T-helper 2 cell (primary cell): ENCODE data around the gene PRRT2.
A peak's percentile ranks its signal among the peaks of the same experiment; 100 is the strongest.

ENCODE experiments used
- DNase-seq, 5 experiments: peaks; one replicate each; pipeline versions ENCODE4 v3.0.0 to v3.0.0-alpha.2; 2012 to 2022

Gene PRRT2

GRCh38 chr16:29835926-29836325 lies 23.9 kb downstream of the PRRT2 start:
- DNase-seq = no peak

DNA sequence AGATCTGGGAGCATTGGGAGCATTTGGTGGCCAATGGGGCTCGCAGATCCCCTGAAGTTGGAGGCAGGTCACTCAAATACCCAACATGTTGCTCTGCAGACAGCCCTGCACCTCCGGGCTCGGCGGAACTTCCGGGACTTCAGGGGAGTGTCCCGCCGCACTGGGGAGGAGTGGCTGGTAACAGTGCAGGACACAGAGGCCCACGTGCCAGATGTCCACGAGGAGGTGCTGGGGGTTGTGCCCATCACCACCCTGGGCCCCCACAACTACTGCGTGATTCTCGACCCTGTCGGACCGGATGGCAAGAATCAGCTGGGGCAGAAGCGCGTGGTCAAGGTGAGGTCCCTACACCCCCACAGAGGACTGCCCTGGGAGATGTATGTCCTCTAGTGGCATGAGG lies 24.6 kb downstream of the PRRT2 start:
- no peak for DNase-seq

DNA sequence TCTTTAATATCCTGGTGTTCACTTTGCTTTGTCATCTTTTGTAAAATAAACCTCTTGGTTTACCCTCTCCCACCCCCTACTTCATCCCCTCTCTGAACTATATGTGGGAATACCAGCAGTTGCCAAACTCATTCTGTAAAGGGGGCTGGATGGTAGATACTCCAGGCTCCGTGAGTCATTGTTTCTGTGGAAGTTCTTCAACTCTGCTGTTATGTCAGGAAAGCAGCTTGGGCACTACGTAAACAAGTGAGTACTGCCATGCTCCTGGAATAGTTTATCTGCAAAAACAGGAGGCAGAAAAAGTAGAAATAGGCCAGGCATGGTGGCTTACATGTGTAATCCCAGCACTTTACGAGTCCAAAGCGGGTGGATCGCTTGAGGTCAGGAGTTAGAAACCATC lies 25.8 kb downstream of the PRRT2 start:
- DNase-seq = no peak

DNA sequence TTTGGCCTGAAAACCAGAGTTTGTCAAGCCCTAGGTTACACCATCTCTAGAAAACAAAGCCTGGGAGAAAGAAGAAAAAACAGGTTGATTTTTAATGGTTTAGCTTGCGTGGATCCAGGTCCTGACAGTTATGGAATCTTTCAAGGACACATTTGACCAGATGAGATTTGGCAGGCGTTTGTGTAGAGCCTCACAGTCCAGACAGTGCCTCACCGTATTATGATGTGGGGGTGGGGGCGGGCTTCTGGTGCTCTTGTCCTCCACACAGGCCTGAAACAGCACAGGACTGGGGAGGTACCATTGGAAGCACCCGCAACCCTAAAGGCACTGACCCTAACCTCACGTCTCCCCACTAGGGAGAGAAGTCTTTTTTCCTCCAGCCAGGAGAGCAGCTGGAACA lies 27.8 kb downstream of the PRRT2 start:
- no peak for DNase-seq

DNA sequence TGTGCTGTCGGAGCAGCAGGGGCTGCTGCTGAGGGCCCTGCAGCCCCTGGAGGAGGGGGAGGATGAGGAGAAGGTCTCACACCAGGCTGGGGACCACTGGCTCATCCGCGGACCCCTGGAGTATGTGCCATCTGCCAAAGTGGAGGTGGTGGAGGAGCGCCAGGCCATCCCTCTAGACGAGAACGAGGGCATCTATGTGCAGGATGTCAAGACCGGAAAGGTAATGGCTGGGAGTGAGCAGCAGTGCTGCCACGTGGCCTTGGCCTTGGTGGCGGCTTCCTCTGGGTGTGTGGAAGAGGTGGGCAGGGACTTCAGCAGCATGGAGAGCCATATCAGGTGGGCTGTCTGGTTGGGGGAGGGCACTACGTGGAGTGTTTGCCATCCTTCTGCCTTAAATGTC lies 28.2 kb downstream of the PRRT2 start:
- DNase-seq = no peak

DNA sequence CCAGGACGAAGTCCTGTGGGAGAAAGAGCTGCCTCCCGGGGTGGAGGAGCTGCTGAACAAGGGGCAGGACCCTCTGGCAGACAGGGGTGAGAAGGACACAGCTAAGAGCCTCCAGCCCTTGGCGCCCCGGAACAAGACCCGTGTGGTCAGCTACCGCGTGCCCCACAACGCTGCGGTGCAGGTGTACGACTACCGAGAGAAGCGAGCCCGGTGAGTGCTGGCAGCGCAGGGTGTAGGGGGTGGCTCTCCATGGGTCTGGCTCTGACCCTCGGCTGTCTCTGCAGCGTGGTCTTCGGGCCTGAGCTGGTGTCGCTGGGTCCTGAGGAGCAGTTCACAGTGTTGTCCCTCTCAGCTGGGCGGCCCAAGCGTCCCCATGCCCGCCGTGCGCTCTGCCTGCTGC lies 29.6 kb downstream of the PRRT2 start:
- no peak for DNase-seq

DNA sequence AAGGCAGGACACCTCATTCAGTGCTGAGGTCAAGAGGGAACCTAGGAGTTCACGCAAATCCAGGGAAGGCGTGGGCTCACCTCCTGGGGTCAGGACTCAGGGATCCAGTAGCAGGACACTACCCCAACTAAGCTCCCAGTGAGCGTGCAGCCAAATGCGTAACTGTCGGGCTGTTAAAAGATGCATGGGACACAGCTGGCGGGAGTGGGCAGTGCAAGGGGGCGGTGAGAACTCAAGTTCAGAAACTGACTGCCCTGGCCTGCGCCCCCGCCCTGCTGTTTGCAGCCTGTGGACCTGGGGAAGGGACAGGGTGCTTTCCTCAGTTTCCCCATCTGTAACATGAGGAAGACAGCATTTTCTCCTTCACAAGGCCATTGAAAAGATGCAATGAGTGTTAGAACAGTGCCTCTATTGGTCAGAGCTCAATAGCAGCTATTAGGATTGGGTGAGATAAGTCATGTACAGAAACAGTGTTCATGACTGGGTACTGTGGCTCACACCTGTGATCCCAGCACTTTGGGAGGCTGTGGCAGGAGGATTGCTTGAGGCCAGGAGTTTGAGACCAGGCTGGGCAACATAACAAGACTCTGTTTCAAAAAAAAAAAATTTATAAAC lies 30.8 kb downstream of the PRRT2 start:
- no peak for DNase-seq

GRCh38 chr16:29843931-29844330 lies 31.9 kb downstream of the PRRT2 start:
- no peak for DNase-seq

- DNase-seq = no peak
Measured at GRCh38 chr16:29844575-29845331, 32.8 kb downstream of the PRRT2 start.

GRCh38 chr16:29845656-29846055 lies 33.7 kb downstream of the PRRT2 start:
- DNase-seq = no peak

GRCh38 chr16:29848420-29849297 lies 36.7 kb downstream of the PRRT2 start:
- peak; percentile 60 to 81 (median 72) for DNase-seq

GRCh38 chr16:29849505-29849904 lies 37.5 kb downstream of the PRRT2 start:
- DNase-seq = no peak

GRCh38 chr16:29850998-29851397 lies 39.0 kb downstream of the PRRT2 start:
- no peak for DNase-seq

DNA sequence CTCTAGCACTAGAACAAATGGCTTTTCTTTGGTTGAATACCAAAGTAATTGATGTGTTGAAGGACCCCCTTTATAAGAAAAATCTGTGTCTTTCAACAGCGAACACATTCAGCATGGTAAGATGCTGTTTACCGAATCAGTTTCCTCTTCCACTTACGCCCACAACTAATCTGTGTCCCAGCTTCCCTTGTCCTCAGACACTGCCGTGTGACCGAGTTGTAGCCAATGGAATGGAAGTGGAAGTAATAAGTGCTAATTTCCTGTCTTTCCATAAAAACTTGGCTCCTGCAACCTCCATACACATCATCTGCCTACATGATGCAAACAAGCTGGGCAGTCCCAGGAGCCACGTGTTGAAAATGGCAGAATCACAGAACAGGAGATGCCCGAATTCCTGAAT lies 40.7 kb downstream of the PRRT2 start:
- DNase-seq = no peak

GRCh38 chr16:29854520-29855100 lies 42.6 kb downstream of the PRRT2 start:
- no peak for DNase-seq

GRCh38 chr16:29857133-29857760 lies 45.3 kb downstream of the PRRT2 start:
- no peak for DNase-seq

GRCh38 chr16:29858149-29858849 lies 46.3 kb downstream of the PRRT2 start:
- no peak for DNase-seq

DNA sequence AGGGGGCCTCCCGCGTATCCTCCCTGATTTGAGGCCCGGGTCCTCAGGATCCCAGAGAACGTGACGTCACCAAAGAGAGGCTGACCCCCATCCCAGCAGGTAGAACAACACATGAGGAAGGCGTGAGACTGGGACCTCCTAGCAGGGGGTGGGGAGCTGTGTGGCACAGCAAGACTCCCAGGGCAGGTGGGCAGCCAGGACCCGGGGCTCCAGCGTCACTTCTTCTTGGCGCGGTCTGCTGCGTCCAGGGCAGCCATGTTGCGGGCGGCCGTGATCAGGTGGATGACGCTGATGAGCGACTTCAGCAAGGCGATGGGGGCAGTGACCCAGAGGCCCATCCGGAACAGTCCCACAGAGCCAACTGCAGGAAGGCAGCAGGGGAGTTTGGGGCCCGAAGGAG lies 47.0 kb downstream of the PRRT2 start:
- no peak for DNase-seq

- no peak for DNase-seq
Measured at GRCh38 chr16:29860218-29860617, 48.2 kb downstream of the PRRT2 start.

GRCh38 chr16:29862383-29862883 lies 50.4 kb downstream of the PRRT2 start:
- DNase-seq = no peak

DNA sequence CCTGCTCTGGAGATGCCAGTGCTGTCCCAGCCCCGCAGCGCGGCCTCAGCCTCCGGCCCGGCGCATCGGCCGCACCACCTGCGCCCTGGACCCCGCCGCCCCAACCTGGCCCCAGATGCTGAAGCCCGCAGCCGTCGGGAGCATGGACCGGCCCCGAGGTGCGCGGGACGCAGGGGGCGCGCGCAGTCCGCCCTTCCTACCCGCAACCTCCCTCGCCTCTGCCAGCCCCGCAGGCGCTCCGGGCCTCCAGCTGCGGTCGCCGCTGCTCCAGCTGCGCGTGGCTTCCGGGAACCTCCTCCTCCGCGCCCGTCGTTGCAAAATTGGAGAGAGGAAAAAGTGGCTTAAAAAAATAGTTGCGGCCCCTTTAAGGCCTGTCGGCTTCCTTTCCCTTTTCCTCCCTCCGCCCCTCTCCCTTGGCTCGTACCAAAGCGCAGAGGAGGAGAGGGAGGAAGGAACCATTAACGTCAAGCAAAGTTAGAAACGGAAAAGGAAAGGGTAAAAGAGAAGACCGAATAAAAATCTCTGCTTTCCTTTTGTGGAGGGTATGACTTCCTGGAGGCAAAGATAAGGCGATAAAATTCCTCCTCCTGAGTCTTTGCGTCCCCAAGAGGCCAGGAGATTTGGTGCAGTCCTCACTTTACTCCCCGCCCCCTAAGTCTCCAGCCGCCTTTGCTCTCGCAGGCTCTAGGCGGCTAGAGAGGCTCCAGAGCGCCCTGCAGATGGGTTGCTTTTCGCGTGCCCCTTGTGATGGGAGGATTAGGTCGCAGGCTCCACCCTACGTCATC lies 51.1 kb downstream of the PRRT2 start, which contains the start of gene CDIPT:
Gene CDIPT (minus strand): TSS at position 343 of the 785 bp plus-strand sequence. CDS start 369 bp downstream, outside the sequence.
- peak; percentile 68 to 98 (median 90) for DNase-seq
